Measurements from ENCODE around the gene POLR2J. TPM values are rescaled to one million over a fixed set of nuclear protein-coding genes. Genes with fewer than 3 reads are reported as not detected.

Gene POLR2J
- total and polyA plus RNA-seq, 2 experiments from 2014 or later, result 32.2 to 167 TPM

- Histone ChIP-seq H3K79me2 (replicated peaks; ENCODE audit: insufficient read depth) (no peaks in the 10 kb centered on the region), H3K27me3 (ENCODE audit: insufficient read depth) (no peaks in the 10 kb centered on the region), H3K4me1 (ENCODE audit: insufficient read depth) (0 out of 2 replicates have a peak, but pooled peaks cover under 1% of the 10 kb centered on the region), H3K36me3 (ENCODE audit: insufficient read depth) (0 out of 2 replicates have a peak, but pooled peaks cover 4% of the 10 kb centered on the region), H3K27ac (ENCODE audit: low read depth) (no peak overlapping the region), H4K20me1 (replicated peaks; ENCODE audit: insufficient read depth) (no peaks in the 10 kb centered on the region; the same call in 1 of the 2 replicates), H3K4me2 (no peak overlapping the region), H3K4me3 (no peak overlapping the region), H3K9me2 (ENCODE audit: insufficient read depth) (no peaks in the 10 kb centered on the region), H3F3A (replicated peaks; ENCODE audit: low read depth) (0 out of 2 replicates have a peak, but pooled peaks cover 6% of the 10 kb centered on the region), H2AFZ (no peak overlapping the region)
- Mint-ChIP-seq H3K36me3 (ENCODE audit: low read depth) (peaks cover 29% of the 10 kb centered on the region), H3K4me3 (no peak overlapping the region), H3K27ac (peak overlapping the region; percentile 77; the same call in 1 of the 2 replicates), H3K9me3 (no peaks in the 10 kb centered on the region), H3K4me1 (peaks cover 20% of the 10 kb centered on the region), H3K27me3 (ENCODE audit: insufficient read depth, low read depth, poor library complexity) (peaks cover 12% of the 10 kb centered on the region)
- TF ChIP-seq CREB1 (CRISPR knock-in tag; IDR thresholded peaks at IDR 0.05; ENCODE audit: low read depth) (no peak), REST (IDR thresholded peaks at IDR 0.05; ENCODE audit: unreplicated experiment) (no peak)
- TF ChIP-seq, protein P1, sequence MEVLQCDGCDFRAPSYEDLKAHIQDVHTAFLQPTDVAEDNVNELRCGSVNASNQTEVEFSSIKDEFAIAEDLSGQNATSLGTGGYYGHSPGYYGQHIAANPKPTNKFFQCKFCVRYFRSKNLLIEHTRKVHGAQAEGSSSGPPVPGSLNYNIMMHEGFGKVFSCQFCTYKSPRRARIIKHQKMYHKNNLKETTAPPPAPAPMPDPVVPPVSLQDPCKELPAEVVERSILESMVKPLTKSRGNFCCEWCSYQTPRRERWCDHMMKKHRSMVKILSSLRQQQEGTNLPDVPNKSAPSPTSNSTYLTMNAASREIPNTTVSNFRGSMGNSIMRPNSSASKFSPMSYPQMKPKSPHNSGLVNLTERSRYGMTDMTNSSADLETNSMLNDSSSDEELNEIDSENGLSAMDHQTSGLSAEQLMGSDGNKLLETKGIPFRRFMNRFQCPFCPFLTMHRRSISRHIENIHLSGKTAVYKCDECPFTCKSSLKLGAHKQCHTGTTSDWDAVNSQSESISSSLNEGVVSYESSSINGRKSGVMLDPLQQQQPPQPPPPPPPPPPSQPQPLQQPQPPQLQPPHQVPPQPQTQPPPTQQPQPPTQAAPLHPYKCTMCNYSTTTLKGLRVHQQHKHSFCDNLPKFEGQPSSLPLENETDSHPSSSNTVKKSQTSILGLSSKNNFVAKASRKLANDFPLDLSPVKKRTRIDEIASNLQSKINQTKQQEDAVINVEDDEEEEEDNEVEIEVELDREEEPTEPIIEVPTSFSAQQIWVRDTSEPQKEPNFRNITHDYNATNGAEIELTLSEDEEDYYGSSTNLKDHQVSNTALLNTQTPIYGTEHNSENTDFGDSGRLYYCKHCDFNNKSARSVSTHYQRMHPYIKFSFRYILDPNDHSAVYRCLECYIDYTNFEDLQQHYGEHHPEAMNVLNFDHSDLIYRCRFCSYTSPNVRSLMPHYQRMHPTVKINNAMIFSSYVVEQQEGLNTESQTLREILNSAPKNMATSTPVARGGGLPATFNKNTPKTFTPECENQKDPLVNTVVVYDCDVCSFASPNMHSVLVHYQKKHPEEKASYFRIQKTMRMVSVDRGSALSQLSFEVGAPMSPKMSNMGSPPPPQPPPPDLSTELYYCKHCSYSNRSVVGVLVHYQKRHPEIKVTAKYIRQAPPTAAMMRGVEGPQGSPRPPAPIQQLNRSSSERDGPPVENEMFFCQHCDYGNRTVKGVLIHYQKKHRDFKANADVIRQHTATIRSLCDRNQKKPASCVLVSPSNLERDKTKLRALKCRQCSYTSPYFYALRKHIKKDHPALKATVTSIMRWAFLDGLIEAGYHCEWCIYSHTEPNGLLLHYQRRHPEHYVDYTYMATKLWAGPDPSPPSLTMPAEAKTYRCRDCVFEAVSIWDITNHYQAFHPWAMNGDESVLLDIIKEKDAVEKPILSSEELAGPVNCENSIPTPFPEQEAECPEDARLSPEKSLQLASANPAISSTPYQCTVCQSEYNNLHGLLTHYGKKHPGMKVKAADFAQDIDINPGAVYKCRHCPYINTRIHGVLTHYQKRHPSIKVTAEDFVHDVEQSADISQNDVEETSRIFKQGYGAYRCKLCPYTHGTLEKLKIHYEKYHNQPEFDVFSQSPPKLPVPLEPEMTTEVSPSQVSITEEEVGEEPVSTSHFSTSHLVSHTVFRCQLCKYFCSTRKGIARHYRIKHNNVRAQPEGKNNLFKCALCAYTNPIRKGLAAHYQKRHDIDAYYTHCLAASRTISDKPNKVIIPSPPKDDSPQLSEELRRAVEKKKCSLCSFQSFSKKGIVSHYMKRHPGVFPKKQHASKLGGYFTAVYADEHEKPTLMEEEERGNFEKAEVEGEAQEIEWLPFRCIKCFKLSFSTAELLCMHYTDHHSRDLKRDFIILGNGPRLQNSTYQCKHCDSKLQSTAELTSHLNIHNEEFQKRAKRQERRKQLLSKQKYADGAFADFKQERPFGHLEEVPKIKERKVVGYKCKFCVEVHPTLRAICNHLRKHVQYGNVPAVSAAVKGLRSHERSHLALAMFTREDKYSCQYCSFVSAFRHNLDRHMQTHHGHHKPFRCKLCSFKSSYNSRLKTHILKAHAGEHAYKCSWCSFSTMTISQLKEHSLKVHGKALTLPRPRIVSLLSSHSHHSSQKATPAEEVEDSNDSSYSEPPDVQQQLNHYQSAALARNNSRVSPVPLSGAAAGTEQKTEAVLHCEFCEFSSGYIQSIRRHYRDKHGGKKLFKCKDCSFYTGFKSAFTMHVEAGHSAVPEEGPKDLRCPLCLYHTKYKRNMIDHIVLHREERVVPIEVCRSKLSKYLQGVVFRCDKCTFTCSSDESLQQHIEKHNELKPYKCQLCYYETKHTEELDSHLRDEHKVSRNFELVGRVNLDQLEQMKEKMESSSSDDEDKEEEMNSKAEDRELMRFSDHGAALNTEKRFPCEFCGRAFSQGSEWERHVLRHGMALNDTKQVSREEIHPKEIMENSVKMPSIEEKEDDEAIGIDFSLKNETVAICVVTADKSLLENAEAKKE (CRISPR knock-in tag; IDR thresholded peaks at IDR 0.05), result no peak
- peak; percentile 64 for ATAC-seq
- no peak for DNase-seq (ENCODE audit: low spot score)
These were observed 53.0 kb downstream of the POLR2J start for GRCh38 chr7:102425639-102426267.
